Subcutaneous abdominal adipose tissue (tissue), 5 donors: ENCODE results near the gene HMG20B.

ENCODE experiments used
- H3K27ac ChIP-seq: one replicate; pipeline ENCODE4 v1.7.0; 2013; ENCODE audit warnings: low read depth, mild to moderate bottlenecking, inconsistent platforms, low read length, moderate library complexity
- H3K27me3 ChIP-seq, 5 donors: one replicate each; pipeline ENCODE4 v1.7.0; 2013; ENCODE audit warnings: low read length in 5 of 5, inconsistent platforms in 1 of 5; ENCODE audit not compliant: control insufficient read depth in 5 of 5, insufficient read depth in 4 of 5
- H3K36me3 ChIP-seq, 5 donors: one replicate each; pipeline ENCODE4 v1.7.0; 2013; ENCODE audit warnings: low read length in 5 of 5; ENCODE audit not compliant: control insufficient read depth in 5 of 5, insufficient read depth in 5 of 5
- H3K4me1 ChIP-seq, 5 donors: one replicate each; pipeline ENCODE4 v1.7.0; 2013; ENCODE audit warnings: low read length in 5 of 5, mild to moderate bottlenecking in 3 of 5, moderate library complexity in 1 of 5; ENCODE audit not compliant: control insufficient read depth in 5 of 5, insufficient read depth in 5 of 5
- H3K4me3 ChIP-seq, 5 donors: one replicate each; pipeline ENCODE4 v1.7.0; 2013; ENCODE audit warnings: low read length in 5 of 5, low read depth in 1 of 5
- H3K9ac ChIP-seq, 5 donors: one replicate each; pipeline ENCODE4 v1.7.0; 2013; ENCODE audit warnings: low read length in 5 of 5, mild to moderate bottlenecking in 4 of 5, moderate library complexity in 3 of 5
- H3K9me3 ChIP-seq, 5 donors: one replicate each; pipeline ENCODE4 v1.7.0; 2013; ENCODE audit warnings: low read length in 5 of 5; ENCODE audit not compliant: control insufficient read depth in 5 of 5
- donor health status: healthy.
- donor health status: healthy.
- donor health status: healthy.
- donor health status: healthy.
- donor health status: healthy.

The HMG20B gene

GRCh38 chr19:3618144-3618810, 45.5 kb downstream of the HMG20B start:
- Histone ChIP-seq H3K9me3 (no peaks in the 10 kb centered on the region), H3K27ac (no peak overlapping the region), H3K9ac (peak overlapping the region in 2 of 5 donors; percentile 11 to 73), H3K4me3 (peak overlapping the region in 4 of 5 donors; percentile 37 to 60 (median 48)), H3K27me3 (no peaks in the 10 kb centered on the region), H3K36me3 (peaks cover 0 to 75% (median 31%) of the 10 kb centered on the region in 5 donors), H3K4me1 (peaks cover 0 to 8% (median 5%) of the 10 kb centered on the region in 5 donors)

GRCh38 chr19:3618811-3619630, 46.3 kb downstream of the HMG20B start:
- Histone ChIP-seq H3K27ac (no peak overlapping the region), H3K4me1 (peaks cover 0 to 8% (median 5%) of the 10 kb centered on the region in 5 donors), H3K9ac (no peak overlapping the region), H3K9me3 (no peaks in the 10 kb centered on the region), H3K36me3 (peaks cover 0 to 73% (median 31%) of the 10 kb centered on the region in 5 donors), H3K27me3 (no peaks in the 10 kb centered on the region), H3K4me3 (no peak overlapping the region)

- H3K27me3 ChIP-seq, result no peaks in the 10 kb centered on the region
- H3K36me3 ChIP-seq, result peaks cover 0 to 69% (median 31%) of the 10 kb centered on the region in 5 donors
- no peaks in the 10 kb centered on the region for H3K9me3 ChIP-seq
- no peak overlapping the region for H3K27ac ChIP-seq
- no peak overlapping the region for H3K4me3 ChIP-seq
- H3K9ac ChIP-seq, result no peak overlapping the region
- peaks cover 0 to 13% (median 9%) of the 10 kb centered on the region in 5 donors for H3K4me1 ChIP-seq
Observed at GRCh38 chr19:3619631-3620012, 46.9 kb downstream of the HMG20B start.

- peaks cover 0 to 19% (median 15%) of the 10 kb centered on the region in 5 donors for H3K4me1 ChIP-seq
- H3K9ac ChIP-seq, result no peak overlapping the region
- H3K36me3 ChIP-seq, result peaks cover 0 to 67% (median 29%) of the 10 kb centered on the region in 5 donors
- H3K27ac ChIP-seq, result no peak overlapping the region
- H3K4me3 ChIP-seq, result no peak overlapping the region
- H3K27me3 ChIP-seq, result no peaks in the 10 kb centered on the region
- no peaks in the 10 kb centered on the region for H3K9me3 ChIP-seq
Observed at GRCh38 chr19:3620145-3620816, 47.5 kb downstream of the HMG20B start.

GRCh38 chr19:3620817-3621547, 48.2 kb downstream of the HMG20B start:
- no peak overlapping the region for H3K9ac ChIP-seq
- no peaks in the 10 kb centered on the region for H3K27me3 ChIP-seq
- no peak overlapping the region for H3K27ac ChIP-seq
- no peaks in the 10 kb centered on the region for H3K9me3 ChIP-seq
- H3K4me3 ChIP-seq, result no peak overlapping the region
- peaks cover 3 to 26% (median 22%) of the 10 kb centered on the region in 5 donors for H3K4me1 ChIP-seq
- peaks cover 0 to 60% (median 25%) of the 10 kb centered on the region in 5 donors for H3K36me3 ChIP-seq

GRCh38 chr19:3621689-3622088, 48.9 kb downstream of the HMG20B start:
- H3K9ac ChIP-seq, result no peak overlapping the region
- H3K36me3 ChIP-seq, result peaks cover 0 to 58% (median 25%) of the 10 kb centered on the region in 5 donors
- H3K27me3 ChIP-seq, result no peaks in the 10 kb centered on the region
- H3K4me1 ChIP-seq, result peaks cover 4 to 31% (median 25%) of the 10 kb centered on the region in 5 donors
- H3K27ac ChIP-seq, result no peak overlapping the region
- H3K9me3 ChIP-seq, result no peaks in the 10 kb centered on the region
- no peak overlapping the region for H3K4me3 ChIP-seq

- no peak overlapping the region for H3K9ac ChIP-seq
- no peak overlapping the region for H3K27ac ChIP-seq
- H3K4me1 ChIP-seq, result peaks cover 5 to 33% (median 27%) of the 10 kb centered on the region in 5 donors
- peaks cover 0 to 55% (median 22%) of the 10 kb centered on the region in 5 donors for H3K36me3 ChIP-seq
- no peak overlapping the region for H3K4me3 ChIP-seq
- no peaks in the 10 kb centered on the region for H3K27me3 ChIP-seq
- no peaks in the 10 kb centered on the region for H3K9me3 ChIP-seq
Observed at GRCh38 chr19:3622224-3622623, 49.5 kb downstream of the HMG20B start.

- Histone ChIP-seq H3K9ac (peak overlapping the region in 1 of 5 donors; percentile 39), H3K27ac (no peak overlapping the region), H3K9me3 (no peaks in the 10 kb centered on the region), H3K27me3 (no peaks in the 10 kb centered on the region), H3K4me3 (no peak overlapping the region), H3K36me3 (peaks cover 0 to 49% (median 22%) of the 10 kb centered on the region in 5 donors), H3K4me1 (peaks cover 5 to 28% (median 24%) of the 10 kb centered on the region in 5 donors)
Observed at GRCh38 chr19:3623716-3624115, 51.0 kb downstream of the HMG20B start.

GRCh38 chr19:3625996-3626472, 53.3 kb downstream of the HMG20B start:
- Histone ChIP-seq H3K27ac (peak overlapping the region; percentile 93), H3K9me3 (no peaks in the 10 kb centered on the region)

More at GRCh38 chr19:3625996-3626472, 53.3 kb downstream of the HMG20B start:
- Histone ChIP-seq H3K9ac (peak overlapping the region; percentile 32 to 99 (median 97)), H3K36me3 (peaks cover 0 to 37% (median 25%) of the 10 kb centered on the region in 5 donors), H3K4me1 (peaks cover 5 to 28% (median 24%) of the 10 kb centered on the region in 5 donors), H3K27me3 (no peaks in the 10 kb centered on the region), H3K4me3 (peak overlapping the region; percentile 92 to 99 (median 93))
